Measurements from ENCODE around the gene LAMTOR4. TPM values are rescaled to one million over a fixed set of nuclear protein-coding genes. Genes with fewer than 3 reads are reported as not detected.
A peak's percentile ranks its signal among the peaks of the same experiment; 100 is the strongest.

LAMTOR4 gene
- total RNA-seq, 2 experiments from 2014 or later, result 108 to 116 TPM

- DNase-seq, result no peak
- intact Hi-C loops (cut with micrococcal nuclease), result no loop called here
- ChIA-PET POLR2A (no interaction called here), CTCF (no interaction called here)
- H3K27me3 Mint-ChIP-seq, result peaks cover 6% of the 10 kb centered on the region
- H3K36me3 Mint-ChIP-seq (ENCODE audit: low read depth), result no peaks in the 10 kb centered on the region
- no peak for TF ChIP-seq CTCF (IDR thresholded peaks at IDR 0.05)
- H3K4me1 Mint-ChIP-seq (ENCODE audit: low read depth), result peaks cover 34% of the 10 kb centered on the region
- no peak overlapping the region for H3K27ac Mint-ChIP-seq
- ATAC-seq, result no peak
- H3K9me3 Mint-ChIP-seq, result peaks cover 1% of the 10 kb centered on the region
- H3K4me3 Mint-ChIP-seq, result no peak overlapping the region
Observed at GRCh38 chr7:100173806-100174495, 25.2 kb downstream of the LAMTOR4 start.

DNA sequence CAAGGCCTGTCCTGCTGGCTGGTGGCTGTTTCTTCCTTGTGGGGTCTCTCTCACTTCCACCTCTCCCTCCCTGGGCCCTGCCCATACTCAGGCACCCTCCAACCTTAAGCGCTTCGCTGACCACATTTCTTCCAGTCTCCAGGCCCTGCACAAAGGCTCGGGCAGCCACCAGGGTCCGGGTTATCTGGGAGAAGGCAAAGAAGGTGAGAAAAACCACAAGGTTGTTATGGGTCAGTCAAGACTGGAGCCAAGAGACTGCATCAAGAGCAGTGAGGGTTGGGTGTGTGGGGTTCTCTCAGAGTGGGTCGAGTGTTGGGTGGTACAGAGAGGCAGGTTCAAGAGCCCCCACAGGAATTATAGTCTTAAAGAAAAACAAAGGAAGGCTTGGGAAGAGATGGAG, 25.9 kb downstream of the LAMTOR4 start:
- DNase-seq (no peak), ATAC-seq (no peak)
- ChIA-PET POLR2A (interaction anchor here (4.1 kb wide), 1 partner anchor 8 kb away, joined by 18 read pairs; no protein-coding TSS in a partner anchor), CTCF (no interaction called here)
- Mint-ChIP-seq H3K27ac (no peak overlapping the region), H3K9me3 (peaks cover 1% of the 10 kb centered on the region), H3K36me3 (ENCODE audit: low read depth) (no peaks in the 10 kb centered on the region), H3K4me3 (no peak overlapping the region), H3K27me3 (peaks cover 6% of the 10 kb centered on the region), H3K4me1 (ENCODE audit: low read depth) (peaks cover 28% of the 10 kb centered on the region)
- intact Hi-C loops (cut with micrococcal nuclease), result no loop called here
- no peak for TF ChIP-seq CTCF (IDR thresholded peaks at IDR 0.05)

DNA sequence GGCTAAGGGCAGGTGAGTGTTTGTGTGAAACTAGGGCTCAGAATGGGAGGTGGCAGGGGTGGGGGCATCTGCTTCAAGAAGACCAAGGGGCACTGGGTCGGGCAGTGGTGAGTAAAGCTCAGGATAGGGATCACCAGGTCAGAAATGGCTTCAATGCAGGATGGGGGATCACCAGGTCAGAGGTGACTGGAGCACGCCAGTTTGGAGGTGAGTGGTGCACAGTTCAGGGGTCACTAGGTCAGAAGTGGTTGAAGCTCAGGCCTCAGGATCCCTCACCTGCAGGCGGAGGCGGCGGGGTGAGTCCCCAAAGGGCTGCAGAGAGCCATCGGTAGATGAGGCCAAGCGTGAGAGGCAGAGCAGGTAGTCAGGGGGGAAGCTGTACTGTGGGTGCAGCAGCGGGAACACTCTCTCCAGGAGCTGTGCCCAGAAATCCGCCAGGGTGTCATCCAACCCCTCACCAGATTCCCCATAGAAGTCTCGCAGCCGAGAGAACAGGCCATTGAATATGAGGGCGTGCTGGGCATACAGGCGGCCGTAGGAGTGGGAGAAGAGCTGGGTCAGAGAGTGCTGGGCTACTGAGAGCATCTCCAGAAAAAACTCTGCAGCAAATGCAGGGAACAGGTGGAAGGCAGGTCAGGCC, 26.7 kb downstream of the LAMTOR4 start:
- Mint-ChIP-seq H3K4me1 (ENCODE audit: low read depth) (peaks cover 23% of the 10 kb centered on the region), H3K27me3 (peaks cover 5% of the 10 kb centered on the region), H3K4me3 (no peak overlapping the region), H3K9me3 (peaks cover 2% of the 10 kb centered on the region), H3K36me3 (ENCODE audit: low read depth) (no peaks in the 10 kb centered on the region), H3K27ac (no peak overlapping the region)
- POLR2A ChIA-PET, result interaction anchor here (1.4 to 4.1 kb wide), 4 partner anchors 9 to 43 kb away, joined by 3 to 18 read pairs (median 4); no protein-coding TSS in a partner anchor
- intact Hi-C loops (cut with micrococcal nuclease), result no loop called here
- CTCF ChIA-PET, result interaction anchor here (1.0 to 2.3 kb wide), 4 partner anchors 9 to 43 kb away, joined by 3 to 8 read pairs (median 5); no protein-coding TSS in a partner anchor
- no peak for TF ChIP-seq CTCF (IDR thresholded peaks at IDR 0.05)
- DNase-seq, result no peak
- ATAC-seq, result no peak

DNA sequence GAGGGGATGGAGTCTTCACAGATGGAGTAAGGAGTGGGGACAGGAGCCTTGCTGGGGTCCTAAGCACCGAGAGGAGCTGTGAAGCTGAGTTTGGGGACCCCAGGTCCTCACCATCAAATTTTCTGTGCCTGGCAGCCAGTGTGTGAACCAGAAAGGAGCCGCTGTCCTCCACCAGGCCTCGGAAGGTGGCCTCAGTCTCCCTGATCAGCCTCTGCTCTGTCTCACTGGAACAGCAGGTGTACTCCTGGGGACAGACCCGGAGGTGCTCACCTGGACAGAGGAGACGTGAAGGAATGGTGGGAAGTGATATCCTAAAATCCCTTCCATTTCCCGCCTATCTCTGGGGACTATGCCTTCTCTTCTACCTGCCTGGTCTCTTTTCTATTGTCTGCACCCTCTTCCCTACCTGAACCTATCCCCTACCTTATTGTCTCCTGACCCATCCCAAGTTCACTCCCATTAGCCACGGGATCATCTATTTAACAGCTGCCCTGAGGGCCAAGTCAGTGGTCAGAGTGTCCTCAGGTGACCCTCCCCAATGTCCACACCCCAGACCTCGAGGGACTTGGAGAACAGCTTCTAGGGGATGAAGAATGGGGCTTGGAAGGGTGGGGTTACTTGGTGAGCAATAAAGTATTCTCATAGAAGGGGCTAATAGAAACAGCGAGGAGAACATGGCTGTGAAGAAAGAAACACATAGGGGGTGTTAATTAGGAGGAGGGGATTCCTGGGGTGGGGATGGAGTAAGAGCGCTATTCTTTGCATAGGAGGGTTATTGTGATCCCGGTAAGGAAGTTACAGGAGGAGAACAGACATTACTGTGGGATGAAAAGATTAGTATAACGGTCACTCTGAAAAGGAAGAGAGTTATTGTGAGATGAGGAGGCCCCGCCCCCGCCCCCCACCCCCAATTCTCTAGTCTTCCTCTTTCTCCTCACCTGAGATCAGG, 27.7 kb downstream of the LAMTOR4 start:
- H3K4me3 Mint-ChIP-seq, result peak overlapping the region; percentile 76
- H3K36me3 Mint-ChIP-seq (ENCODE audit: low read depth), result no peaks in the 10 kb centered on the region
- peaks cover 26% of the 10 kb centered on the region for H3K4me1 Mint-ChIP-seq (ENCODE audit: low read depth)
- TF ChIP-seq CTCF (IDR thresholded peaks at IDR 0.05), result no peak
- ChIA-PET POLR2A (interaction anchor here (0.7 to 4.1 kb wide), 9 partner anchors 10 to 389 kb away, joined by 3 to 18 read pairs (median 3); no protein-coding TSS in a partner anchor), CTCF (interaction anchor here (1.3 to 2.3 kb wide), 5 partner anchors 9 to 43 kb away, joined by 3 to 10 read pairs (median 7); partner anchors contain the start of gene GAL3ST4)
- no peak overlapping the region for H3K27ac Mint-ChIP-seq
- intact Hi-C loops (cut with micrococcal nuclease), result no loop called here
- peaks cover 3% of the 10 kb centered on the region for H3K9me3 Mint-ChIP-seq
- peaks cover 2% of the 10 kb centered on the region for H3K27me3 Mint-ChIP-seq
- ATAC-seq (no peak), DNase-seq (no peak)
